H54 (cell line): Measurements from ENCODE around the gene ACO1.
A peak's percentile ranks its signal among the peaks of the same experiment; 100 is the strongest.

Experiments used
- DNase-seq: peaks from one replicate; pipeline ENCODE4 v3.0.0; 2011; ENCODE audit warnings: low spot score, mixed read lengths; ENCODE audit not compliant: insufficient read length
- FAIRE-seq: peaks from 3 replicates; lab custom pipeline; 2011; peaks lifted over from hg19 to GRCh38; lab: Jason Lieb, UNC
- POLR2A ChIP-seq: IDR thresholded peaks from 2 replicates; pipeline ENCODE4 v1.6.1; 2011; ENCODE audit warnings: low read depth, mild to moderate bottlenecking, low read length

Gene ACO1

DNA sequence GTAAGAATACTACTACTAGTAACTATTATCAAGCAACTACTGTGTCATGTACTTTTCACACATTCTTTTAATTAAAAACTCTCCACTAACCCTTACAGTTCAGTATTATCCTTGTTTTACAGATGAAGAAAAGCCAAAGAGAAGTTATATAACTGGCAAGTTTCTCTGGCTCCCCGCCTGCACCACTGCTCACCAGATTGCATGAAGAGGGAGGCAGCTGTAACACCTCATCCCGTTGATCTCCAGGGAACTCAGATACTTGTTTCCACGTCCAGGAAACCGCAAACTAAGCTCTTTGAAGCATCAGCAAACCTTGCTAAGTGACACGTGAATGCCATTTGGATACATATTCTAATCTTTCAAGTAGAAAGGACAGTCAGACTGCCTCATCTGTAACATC, 71.3 kb downstream of the ACO1 start:
- FAIRE-seq (no peak), DNase-seq (no peak)
- no peak for TF ChIP-seq POLR2A

GRCh38 chr9:32456564-32456963, 72.1 kb downstream of the ACO1 start:
- no peak for DNase-seq
- no peak for FAIRE-seq
- TF ChIP-seq POLR2A: no peak

DNA sequence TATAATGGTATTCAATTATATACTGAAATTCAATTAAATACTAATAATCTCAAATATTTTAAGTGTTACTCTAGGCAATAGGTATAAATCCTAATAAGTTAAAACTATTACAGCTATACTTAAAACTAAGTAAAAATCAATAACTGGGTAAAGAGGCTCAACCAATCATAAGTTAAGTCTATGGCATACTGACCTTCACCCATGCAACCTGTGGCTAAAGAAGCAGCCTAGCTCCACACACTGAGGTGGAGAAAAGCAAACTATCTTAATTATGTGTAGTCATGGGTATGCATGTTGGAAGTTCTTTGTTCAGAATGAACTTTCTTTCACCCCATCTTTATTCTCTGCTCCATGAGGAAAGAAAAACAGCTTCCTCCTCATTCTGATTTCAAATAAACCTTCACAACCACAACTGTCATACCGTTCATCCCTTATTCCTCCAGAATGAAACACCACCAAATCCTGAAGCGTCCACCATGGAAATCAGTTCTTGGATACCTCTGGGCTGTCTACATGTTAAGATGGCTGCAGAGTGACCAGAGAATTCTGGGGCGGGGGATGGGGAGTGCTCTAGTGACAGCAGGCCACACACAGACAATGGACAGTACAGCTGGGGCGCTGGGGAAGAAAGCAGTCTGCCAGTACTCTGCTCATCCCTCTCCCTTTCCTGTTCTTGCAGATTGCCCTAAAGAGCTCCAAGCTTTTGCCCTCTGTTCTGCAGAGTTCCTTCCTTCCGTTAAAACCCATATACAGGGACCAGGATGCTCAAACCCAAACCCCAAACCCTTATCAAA, 79.3 kb downstream of the ACO1 start:
- FAIRE-seq: no peak
- no peak for DNase-seq
- no peak for TF ChIP-seq POLR2A

- TF ChIP-seq POLR2A: no peak
- DNase-seq: no peak
- FAIRE-seq: no peak
Measured at GRCh38 chr9:32468740-32469139, 84.3 kb downstream of the ACO1 start.

- no peak for TF ChIP-seq POLR2A
- FAIRE-seq: no peak
- no peak for DNase-seq
Measured at GRCh38 chr9:32472344-32472743, 87.9 kb downstream of the ACO1 start.

DNA sequence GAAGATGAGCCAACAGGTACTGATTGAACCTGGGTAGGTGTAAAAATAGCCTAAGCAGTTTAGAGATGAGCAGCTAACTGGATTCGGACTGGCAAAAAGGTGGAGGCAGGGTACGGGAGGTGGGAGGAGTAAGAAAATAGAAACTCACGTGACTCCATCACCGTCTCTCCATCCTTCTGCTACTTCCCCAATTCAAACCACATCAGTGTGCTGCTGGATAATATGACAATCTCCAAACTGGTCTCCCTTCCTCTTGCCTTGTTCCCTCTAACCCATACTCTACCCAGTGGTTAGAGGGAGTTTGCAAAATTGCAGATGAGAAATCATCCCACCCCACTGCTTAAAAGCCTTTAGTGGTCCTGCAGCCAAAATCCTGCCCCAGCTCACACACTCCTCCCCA, 98.9 kb downstream of the ACO1 start:
- no peak for TF ChIP-seq POLR2A
- FAIRE-seq: no peak
- no peak for DNase-seq

GRCh38 chr9:32486839-32487562, 102.6 kb downstream of the ACO1 start:
- DNase-seq: no peak
- FAIRE-seq: no peak
- TF ChIP-seq POLR2A: no peak

- DNase-seq: no peak
- no peak for FAIRE-seq
- no peak for TF ChIP-seq POLR2A
Measured at GRCh38 chr9:32487981-32488380, 103.5 kb downstream of the ACO1 start.

DNA sequence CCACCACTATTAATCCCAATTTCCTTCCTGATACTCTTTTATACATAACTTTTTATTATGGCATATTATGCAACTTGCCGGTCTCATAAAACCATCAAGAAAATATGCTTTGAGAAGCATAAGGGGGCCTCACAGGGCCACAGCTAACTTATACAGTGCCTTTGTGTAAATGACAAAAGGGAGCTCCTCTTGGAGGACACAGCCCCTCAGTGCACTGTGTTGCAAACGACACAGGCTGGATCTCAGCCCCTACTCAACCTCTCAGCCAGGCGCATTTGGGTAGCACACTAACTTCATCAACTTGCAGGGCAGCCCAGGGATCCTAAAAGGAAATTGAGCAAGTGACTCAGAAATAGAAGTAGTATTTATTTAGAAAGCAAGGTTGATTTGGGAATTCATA, 106.2 kb downstream of the ACO1 start:
- no peak for TF ChIP-seq POLR2A
- no peak for DNase-seq
- no peak for FAIRE-seq

GRCh38 chr9:32497921-32498320, 113.5 kb downstream of the ACO1 start:
- FAIRE-seq: no peak
- DNase-seq: no peak
- no peak for TF ChIP-seq POLR2A

DNA sequence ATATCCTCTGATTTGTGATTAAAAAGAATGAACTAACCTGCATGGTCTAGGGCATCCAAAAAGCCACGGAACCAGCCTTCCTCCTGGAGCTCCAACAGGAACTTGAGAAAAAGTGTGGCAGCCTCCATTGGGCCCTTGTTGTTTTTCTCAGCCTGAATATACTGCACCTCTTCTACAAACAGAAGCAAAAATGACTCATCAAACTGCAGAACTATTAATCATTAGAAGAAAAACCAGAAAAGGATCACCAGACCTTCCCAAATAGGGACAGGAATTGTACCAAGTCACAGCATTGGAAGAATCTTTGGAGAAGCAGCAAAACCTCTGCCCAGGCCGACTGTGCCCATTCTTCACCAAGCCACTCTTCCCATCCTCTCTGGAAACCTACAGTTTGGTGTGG, 116.3 kb downstream of the ACO1 start:
- FAIRE-seq: no peak
- TF ChIP-seq POLR2A: no peak
- DNase-seq: no peak

- no peak for DNase-seq
- no peak for TF ChIP-seq POLR2A
- FAIRE-seq: no peak
Measured at GRCh38 chr9:32501868-32502267, 117.4 kb downstream of the ACO1 start.

GRCh38 chr9:32502464-32502863, 118.0 kb downstream of the ACO1 start:
- no peak for TF ChIP-seq POLR2A
- DNase-seq: no peak
- peak; percentile 85 for FAIRE-seq

GRCh38 chr9:32503008-32503407, 118.6 kb downstream of the ACO1 start:
- TF ChIP-seq POLR2A: no peak
- DNase-seq (no peak), FAIRE-seq (no peak)
